ENCODE data around the gene PAAF1.
A peak's percentile ranks its signal among the peaks of the same experiment; 100 is the strongest.
"Not testable (repeated sequence)": the region's sequence is repeated elsewhere in the genome, so short reads cannot be mapped to it uniquely, and the experiment has no call there.

The PAAF1 gene, protein sequence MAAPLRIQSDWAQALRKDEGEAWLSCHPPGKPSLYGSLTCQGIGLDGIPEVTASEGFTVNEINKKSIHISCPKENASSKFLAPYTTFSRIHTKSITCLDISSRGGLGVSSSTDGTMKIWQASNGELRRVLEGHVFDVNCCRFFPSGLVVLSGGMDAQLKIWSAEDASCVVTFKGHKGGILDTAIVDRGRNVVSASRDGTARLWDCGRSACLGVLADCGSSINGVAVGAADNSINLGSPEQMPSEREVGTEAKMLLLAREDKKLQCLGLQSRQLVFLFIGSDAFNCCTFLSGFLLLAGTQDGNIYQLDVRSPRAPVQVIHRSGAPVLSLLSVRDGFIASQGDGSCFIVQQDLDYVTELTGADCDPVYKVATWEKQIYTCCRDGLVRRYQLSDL

GRCh38 chr11:73876424-73877310 lies at the start of gene PAAF1, which contains the start of gene COA4:
PAAF1 (plus strand) TSS chr11:73876999; CDS start chr11:73877022, 23 bp downstream.
COA4 (minus strand) TSS chr11:73876846; CDS start chr11:73873378, 3,468 bp downstream.
- DNase-seq (ENCODE audit: low spot score), result peak; percentile 97

GRCh38 chr11:73830261-73830660 lies 46.5 kb upstream of the PAAF1 start:
- no peak for DNase-seq (ENCODE audit: low spot score)

- DNase-seq (ENCODE audit: low spot score), result no peak
Observed at GRCh38 chr11:73833067-73833466, 43.7 kb upstream of the PAAF1 start.

DNA sequence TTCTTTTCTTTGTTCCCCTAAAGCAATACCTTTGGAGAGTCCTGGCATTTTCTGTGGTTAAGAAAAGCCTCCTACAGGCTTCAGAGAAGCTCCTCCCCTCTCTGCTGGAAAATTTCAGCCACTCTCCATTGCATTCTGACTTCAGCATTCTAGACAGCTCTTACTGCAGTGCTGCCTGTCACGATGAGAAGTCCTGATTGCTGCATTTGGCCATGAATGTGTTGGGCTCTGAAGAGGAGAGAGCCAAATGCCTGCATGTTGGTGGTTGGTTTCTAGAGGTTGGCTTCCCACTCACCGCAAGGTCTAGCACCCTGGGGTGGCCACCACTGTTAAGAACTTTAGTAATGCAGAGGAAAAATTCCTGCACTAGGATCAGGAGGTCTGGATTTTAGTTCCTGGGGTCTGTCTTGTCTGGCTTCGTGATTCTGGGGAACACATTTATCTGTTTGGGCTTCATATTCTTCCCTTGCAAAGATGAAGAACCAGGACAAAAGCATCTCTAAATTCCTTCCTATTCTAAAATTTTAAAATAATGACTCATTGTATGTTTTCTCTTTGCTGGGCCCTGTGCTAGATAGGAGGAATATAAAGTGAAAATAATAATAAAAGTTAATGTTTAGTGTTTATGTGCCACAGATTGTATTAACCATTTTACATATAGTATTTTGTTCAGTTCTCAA lies 38.2 kb upstream of the PAAF1 start:
- no peak for DNase-seq (ENCODE audit: low spot score)

DNA sequence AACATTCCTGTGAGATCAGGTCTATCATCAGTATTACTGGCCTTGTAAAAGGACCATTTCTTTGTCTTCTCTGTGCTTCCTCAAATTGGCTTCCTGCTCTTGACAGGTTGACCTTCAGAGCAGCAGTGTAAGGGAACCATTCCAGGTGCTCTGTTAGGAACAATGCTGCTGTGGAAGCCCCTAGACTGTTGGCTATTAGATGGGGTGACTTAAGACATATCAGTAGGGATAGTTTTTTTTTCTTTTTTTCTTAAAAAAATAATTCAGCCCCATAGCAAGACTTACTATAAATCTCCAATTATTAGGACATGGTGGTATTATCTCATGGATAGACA lies 37.7 kb upstream of the PAAF1 start:
- DNase-seq (ENCODE audit: low spot score), result no peak

DNA sequence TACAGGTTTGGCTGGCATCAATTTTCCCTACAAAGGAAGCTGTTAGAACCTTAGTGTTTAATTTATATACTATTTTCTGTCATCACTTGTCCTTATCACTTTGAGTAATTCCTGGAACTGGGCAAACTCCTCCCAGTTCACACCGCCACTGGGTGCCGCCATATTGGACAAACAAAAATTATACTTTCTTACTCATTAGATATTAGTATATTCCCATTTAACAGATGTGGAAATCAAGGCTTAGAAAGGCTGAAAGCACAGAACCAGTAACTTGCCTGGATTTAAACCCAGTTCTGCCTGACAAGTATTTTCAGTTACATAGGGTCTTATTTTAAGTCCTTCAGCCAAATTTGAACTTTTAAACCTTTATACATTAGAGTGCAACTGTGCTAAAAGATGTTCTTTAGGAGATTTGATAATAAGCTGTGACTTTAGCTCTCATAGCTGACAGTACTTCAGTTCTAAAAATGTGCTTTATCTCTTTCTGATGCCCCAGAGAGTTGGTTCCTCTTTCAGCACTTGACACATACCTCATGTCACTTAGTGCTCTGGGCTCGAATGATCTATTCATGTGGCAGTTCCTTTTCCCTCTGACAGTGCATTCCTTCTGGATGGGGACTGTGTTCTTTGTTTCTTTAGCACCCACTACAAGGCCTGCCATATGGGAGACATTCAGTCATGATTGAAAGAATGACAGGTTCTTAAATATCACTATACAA lies 25.6 kb upstream of the PAAF1 start:
- no peak for DNase-seq (ENCODE audit: low spot score)

DNA sequence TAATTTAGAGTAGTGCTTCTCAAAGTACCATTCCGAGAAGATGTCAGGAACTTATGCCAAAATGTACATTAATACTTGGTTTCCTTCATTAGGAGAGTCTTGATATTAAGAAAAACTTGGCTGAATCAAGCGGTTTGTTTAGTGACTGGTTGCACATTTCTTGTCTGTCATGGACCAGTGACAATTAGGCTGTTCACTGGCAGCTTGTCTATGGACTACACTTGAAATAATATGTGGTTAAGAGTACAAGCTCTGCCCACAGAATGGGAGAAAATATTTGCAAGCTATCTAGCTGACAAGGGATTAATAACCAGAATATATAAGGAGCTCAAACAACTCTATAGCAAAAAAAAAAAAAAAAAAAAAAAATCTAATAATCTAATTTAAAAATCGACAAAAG lies 24.8 kb upstream of the PAAF1 start:
- no peak for DNase-seq (ENCODE audit: low spot score)

DNA sequence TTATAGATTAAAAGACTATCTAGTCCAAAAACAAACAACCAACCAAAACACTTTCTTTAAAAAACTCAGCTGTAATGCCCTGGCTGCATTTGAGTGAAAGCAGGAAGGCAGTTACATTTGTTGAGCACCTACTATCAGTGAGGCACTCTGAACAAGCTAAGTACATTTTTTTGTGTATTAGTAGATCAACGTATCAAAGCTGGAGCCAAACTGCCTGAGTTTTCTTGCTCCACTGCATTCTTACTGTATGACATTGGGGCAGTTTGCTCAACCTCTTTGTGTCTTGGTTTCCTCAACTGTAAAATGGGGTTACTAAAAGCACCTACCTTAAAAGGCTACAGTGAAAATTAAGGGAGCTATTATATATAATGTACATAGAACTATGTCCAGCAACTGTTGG lies 22.1 kb upstream of the PAAF1 start:
- DNase-seq (ENCODE audit: low spot score), result no peak

GRCh38 chr11:73856031-73856567 lies 20.7 kb upstream of the PAAF1 start:
- DNase-seq (ENCODE audit: low spot score), result peak; percentile 92

DNA sequence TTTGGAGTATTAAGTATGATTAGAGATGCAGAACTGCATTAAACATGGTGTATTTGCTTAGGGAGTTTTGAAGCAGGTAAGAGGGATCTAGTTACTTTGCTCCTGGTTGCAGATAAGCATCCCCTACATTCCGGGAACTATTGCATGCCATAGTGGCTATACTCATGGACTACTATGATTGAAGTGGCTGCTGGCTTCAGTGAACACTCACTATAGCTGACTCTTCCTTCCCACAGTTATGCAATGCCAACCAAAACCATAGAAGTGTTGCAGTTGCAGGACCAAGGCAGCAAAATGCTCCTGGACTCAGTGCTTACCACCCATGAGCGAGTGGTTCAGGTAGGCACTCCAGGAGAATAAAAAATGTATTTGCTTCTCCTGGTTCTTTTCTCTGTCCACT lies 17.1 kb upstream of the PAAF1 start:
- no peak for DNase-seq (ENCODE audit: low spot score)

DNA sequence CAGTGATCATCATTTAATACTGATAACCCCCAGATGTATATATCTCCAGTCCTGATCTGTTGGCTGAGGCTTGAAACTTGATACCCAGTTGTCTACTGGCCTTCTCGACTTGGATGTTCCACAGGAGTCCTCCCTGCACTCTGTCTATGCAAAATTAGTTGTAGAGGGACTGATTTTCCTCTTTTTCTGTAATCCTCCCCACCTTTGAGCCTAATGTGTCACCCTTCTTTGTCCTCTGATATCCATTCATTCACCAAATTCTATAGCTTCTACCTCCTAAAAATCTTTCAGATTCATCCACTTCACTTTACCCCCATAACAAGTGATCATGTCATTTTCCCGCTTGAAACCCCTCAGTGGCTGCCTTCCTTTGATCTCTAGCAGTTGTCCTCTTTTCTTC lies 16.6 kb upstream of the PAAF1 start:
- DNase-seq (ENCODE audit: low spot score), result no peak

GRCh38 chr11:73862986-73863385 lies 13.8 kb upstream of the PAAF1 start:
- no peak for DNase-seq (ENCODE audit: low spot score)

DNA sequence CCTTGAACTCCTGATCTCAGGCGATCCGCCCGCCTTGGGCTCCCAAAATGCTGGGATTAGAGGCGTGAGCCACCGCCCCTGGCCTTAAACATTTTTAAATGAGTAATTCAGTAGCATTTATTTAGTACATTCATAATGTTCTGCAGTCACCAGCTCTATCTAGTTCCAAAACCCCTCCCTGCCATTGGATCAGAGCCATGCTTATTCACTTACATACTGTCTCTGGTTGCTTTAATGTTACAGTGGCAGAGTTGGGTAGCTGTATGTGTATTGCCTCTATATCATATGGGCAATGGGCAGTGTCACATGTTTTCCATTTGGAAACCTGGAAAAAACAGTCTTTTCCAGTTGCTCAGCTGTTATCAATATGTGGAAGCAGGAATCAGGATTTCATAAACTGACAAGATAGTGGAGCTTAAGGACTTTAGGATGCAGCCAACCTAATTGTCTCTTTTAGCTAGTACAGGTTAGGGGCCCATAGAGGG lies 10.7 kb upstream of the PAAF1 start:
- DNase-seq (ENCODE audit: low spot score), result no peak

GRCh38 chr11:73866586-73866996 lies 10.2 kb upstream of the PAAF1 start:
- DNase-seq (ENCODE audit: low spot score), result no peak

- DNase-seq (ENCODE audit: low spot score), result no peak
Observed at GRCh38 chr11:73869332-73869949, 7.4 kb upstream of the PAAF1 start.

DNA sequence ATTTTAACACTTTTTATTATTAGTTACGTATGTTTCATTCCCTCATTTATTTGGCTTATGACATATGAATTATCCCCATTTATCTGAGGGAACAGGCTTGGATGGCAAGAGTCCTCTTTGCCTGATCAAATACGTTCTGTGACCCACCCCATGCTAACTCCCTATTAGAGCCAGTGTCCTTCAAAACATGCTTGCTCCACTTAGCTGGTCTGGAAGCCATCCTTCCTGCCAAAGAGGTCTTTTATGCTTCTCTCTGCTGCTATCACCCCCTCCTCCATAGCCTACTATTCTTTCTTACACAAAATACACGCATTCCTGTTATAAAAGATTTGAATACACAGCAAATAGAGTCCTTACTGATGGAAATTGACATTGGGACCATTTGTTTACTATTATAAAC lies 6.5 kb upstream of the PAAF1 start:
- no peak for DNase-seq (ENCODE audit: low spot score)

- no peak for DNase-seq (ENCODE audit: low spot score)
Observed at GRCh38 chr11:73872749-73873357, 3.9 kb upstream of the PAAF1 start.

- DNase-seq (ENCODE audit: low spot score), result no peak
Observed at GRCh38 chr11:73875380-73875779, 1.4 kb upstream of the PAAF1 start.

DNA sequence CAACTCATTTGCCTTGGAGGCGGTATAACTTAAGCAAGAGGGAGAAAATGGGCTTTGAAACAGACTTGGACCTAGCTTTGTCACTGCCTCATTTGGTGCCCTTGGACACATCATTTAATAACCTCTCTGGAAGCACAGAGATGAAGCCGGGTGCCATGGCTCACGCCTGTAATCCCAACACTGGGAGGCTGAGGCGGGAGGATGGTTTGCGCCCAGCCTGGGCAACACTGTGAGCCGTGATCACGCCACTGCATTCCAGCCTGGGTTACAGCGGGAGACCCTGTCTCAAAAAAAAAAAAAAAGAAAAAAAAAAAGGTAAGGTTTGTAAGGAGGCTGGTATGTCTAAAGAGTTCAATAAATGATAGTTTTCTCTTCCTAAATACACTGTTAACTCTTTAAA lies 959 bp upstream of the PAAF1 start:
- no peak for DNase-seq (ENCODE audit: low spot score)

- DNase-seq (ENCODE audit: low spot score), result no peak
Observed at GRCh38 chr11:73878771-73879170, 2.0 kb downstream of the PAAF1 start.

DNA sequence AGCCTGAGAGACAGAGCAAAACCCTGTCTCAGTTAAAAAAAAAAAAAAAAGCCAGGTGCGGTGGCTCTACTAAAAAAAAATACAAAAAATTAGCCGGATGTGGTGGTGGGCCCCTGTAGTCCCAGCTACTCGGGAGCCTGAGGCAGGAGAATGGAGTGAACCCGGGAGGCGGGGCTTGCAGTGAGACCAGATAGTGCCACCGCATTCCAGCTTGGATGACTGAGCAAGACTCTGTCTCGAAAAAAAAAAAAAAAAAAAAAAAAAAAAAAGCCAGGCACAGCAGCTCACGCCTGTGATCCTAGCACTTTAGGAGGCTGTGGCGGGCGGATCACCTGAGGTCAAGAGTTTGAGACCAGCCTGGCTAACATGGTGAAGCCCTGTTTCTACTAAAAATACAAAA lies 3.6 kb downstream of the PAAF1 start:
- not testable (repeated sequence) for DNase-seq (ENCODE audit: low spot score)
